Measurements from ENCODE around the gene SEPTIN2.
"Not testable (repeated sequence)": the region's sequence is repeated elsewhere in the genome, so short reads cannot be mapped to it uniquely, and the experiment has no call there.

Gene SEPTIN2

DNA sequence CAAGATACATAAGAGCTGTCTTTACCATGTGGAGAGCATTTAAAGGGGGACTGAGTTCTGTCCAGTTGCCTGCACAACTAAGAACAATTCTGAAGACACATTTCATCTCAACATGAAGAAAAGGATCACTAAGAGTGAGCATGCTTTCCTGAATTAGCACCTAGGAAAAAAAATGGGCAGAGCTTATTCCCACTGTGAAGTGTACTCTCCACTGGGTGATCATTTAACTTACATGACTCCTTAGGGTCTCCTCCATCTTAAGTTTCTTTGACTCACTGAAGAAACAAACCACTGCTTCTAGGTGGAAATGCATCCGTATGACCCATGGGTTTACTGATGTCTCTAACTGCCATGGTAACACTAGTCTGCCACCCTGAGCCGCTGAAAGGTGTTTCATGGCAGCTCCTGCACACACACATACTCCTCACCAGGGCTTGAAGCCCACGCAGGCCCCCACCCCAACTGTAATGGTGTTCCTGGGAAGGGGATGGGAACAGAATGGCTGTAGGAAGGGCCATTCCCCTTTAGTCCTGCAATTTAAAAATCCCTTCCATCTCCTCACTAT is 27.3 kb upstream of the SEPTIN2 start:
- DNase-seq, result no peak

DNA sequence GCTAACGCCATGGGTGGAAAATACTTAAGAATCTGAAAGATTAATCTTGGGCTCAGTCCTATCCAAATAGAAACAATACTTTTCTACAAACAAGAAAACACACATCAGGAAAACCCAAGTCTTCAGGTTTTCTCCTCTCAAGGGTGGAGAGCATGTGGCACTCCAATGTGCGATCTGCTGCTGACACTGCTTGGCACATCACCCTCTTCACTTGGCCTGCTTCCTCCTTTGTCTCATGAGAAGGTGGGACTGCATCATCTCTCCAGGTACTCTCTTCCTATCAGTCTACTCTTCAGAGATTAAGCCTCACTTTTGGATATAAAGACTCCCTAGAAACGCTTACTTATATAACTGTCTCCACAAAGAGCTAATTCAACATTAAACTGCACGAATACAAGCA is 26.7 kb upstream of the SEPTIN2 start:
- DNase-seq, result no peak

DNA sequence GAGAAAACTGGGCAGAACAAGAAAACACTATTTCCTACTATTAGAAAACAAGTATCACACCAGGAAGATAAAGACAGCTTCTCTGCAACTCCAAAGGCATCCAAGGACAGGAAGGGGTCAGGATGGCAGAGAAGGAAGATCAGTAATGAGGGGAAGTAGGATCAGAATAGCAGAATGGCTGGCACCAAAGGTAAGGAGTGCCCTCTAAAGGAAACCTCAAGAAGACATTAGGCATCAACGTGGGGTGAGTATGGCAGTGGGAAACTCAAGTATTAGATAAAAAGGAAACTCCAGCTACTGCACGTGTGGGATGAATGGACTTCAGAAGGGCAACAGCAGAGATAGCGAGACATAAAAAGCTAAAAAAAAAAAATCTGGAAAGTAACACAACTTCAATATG is 26.1 kb upstream of the SEPTIN2 start:
- DNase-seq, result no peak

GRCh38 chr2:241291153-241291552 is 24.6 kb upstream of the SEPTIN2 start:
- DNase-seq, result no peak

DNA sequence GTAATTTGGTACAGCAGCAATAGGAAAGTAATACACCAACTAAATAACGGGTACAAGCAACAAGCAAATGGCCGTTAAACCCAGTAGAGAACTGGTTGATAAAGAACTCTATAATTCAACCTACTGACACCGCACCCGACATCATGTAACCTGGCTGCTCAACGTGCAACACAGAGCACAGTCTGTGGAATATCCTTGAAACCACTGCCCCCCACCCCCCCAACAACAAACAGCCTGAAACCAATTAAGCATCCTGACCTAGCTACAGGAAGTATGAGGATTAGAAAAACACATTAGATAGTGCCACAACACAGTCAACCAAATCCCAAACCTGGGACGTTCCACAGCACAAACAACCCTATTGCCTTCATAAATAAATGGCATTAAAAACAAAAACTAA is 23.7 kb upstream of the SEPTIN2 start:
- no peak for DNase-seq

DNA sequence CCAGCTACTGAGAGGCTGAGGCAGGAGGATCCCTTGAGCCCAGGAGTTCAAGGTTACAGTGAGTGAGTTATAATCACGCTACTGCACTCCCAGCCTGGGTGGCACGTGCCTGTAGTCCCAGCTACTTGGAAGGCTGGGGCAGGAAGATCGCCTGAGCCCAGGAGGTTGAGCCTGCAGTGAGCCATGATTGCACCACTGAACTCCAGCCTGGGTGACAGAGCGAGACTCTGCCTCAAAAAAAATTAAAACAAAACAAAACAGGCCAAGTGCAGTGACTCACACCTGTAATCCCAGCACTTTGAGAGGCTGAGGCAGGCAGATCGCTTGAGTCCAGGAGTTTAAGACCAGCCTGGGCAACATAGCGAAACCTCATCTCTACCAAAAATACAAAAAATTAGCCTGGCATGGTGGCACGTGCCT is 22.3 kb upstream of the SEPTIN2 start:
- DNase-seq, result not testable (repeated sequence)

- no peak for DNase-seq
These were observed 20.2 kb upstream of the SEPTIN2 start for GRCh38 chr2:241295326-241296095.

DNA sequence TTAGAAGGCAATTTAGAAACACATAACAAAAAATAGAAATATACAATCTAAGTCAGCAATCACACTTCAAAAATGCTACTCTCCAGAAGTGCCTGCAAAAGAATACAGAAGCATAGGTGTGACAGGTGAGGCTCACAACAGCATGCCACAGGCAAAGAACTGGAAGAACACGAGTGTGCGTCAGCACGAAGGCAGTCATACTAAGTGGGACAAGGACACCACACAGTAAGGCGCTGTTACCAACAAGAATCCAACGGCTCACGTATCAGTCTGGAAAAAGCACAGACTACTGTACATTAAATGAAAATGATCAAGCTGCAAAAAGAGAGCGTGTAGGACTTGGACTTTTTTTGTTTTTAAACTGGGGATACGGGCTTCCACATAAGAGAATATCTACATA is 19.0 kb upstream of the SEPTIN2 start:
- no peak for DNase-seq

GRCh38 chr2:241298673-241299072 is 17.1 kb upstream of the SEPTIN2 start:
- no peak for DNase-seq

- DNase-seq, result peak; percentile 17 to 18
These were observed 15.7 kb upstream of the SEPTIN2 start for GRCh38 chr2:241300000-241300399.

DNA sequence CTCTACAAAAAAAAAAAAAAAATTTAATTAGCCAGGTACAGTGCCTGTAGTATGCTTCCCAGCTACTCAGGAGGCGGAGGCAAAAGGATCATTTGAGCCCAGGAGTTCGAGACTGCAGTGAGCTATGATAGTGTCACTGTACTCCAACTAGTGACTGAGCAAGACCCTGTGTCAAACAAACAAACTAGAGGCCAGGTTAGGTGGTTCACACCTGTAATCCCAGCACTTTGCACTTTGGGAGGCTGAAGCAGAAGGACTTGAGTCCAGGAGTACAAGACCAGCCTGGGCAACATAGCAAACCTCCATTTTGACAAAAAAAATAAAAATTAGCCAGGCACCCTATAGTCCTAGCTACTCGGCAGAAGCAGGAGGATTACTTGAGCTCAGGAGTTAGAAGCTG is 13.6 kb upstream of the SEPTIN2 start:
- DNase-seq, result no peak

GRCh38 chr2:241302759-241303651 is 12.7 kb upstream of the SEPTIN2 start:
- no peak for DNase-seq

- no peak for DNase-seq
These were observed 11.6 kb upstream of the SEPTIN2 start for GRCh38 chr2:241304039-241304670.

DNA sequence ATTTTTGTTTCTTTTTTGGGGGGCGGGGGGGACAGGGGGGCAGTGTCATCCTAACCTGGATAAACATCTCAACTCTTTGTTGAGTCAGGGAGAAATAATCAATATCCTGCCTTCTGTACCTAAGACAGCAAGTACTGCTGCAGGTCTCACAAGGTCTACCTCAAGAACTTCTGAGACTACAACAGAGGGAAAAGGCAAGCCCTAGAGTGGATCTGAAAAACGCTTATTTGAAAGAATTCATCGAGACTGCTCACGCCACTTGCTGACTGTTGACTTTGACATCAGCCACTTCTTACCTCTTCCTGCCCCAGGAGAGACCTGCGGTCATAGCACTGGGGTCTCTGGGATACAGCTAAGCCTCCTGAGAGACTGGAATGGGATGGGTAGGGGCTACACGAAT is 8.7 kb upstream of the SEPTIN2 start:
- DNase-seq, result no peak

GRCh38 chr2:241308267-241308666 is 7.5 kb upstream of the SEPTIN2 start:
- DNase-seq, result no peak

DNA sequence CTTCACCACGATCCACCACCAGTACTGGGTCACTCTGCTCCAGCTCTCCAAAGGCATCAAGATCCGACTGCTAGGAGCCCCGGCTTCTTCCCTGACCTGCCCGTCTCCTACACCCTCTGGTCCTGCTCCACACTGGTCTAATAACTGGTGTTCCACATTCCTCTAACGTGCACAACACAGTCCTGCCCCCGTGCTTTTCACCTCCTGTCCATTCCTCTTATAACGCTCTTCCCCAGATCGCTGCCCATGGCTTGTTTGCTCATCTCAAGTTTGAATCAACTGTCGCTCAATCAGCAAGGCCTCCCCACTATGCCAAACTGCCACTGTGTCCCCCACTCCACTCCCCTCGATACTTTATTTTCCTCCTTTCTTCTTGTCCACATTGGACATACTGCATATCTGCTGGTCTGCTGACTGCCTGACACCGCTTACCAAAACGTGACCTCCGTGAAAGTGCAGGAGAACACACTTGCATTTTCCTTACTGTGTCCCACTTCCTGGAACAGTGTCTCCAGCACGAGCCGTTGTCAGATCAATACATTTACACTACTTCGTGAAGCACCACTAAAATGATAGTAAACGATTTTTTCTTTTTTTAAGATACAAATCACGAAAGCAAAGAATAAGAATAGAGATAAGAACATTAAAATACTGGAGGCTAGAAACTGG is 6.8 kb upstream of the SEPTIN2 start:
- no peak for DNase-seq

- peak; percentile 63 to 67 for DNase-seq
These were observed 6.0 kb upstream of the SEPTIN2 start for GRCh38 chr2:241309684-241310117.

- DNase-seq, result no peak
These were observed 4.7 kb upstream of the SEPTIN2 start for GRCh38 chr2:241310917-241311566.

- DNase-seq, result no peak
These were observed 3.6 kb upstream of the SEPTIN2 start for GRCh38 chr2:241312082-241312481.

DNA sequence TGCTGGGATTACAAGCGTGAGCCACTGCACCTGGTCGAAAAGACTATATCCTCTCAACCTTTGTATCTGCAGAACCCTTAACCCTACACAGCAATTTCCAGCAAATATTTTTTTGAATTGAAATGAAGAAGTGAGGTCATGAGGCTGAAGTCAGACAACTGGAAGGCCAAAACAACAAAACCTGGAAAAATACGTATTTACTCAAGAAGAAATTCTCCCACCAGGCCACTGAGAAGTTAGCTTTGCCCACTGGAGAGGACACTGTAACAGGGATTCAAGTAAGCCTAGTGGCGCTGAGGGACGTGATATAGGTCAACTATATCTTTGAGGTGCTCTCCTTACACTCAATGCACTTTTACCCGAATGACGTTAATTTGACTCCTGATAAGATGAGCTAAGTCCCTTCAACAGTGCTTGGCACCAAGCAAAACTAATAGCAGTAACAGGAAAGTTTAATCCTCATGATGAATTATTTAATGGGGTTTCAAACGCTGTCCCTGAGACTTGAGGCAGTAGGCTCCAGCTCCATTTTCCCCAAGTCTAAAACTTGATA is 2.1 kb upstream of the SEPTIN2 start:
- no peak for DNase-seq

- no peak for DNase-seq
These were observed 1.3 kb upstream of the SEPTIN2 start for GRCh38 chr2:241314226-241315092.

Data from activated CD4-positive, alpha-beta T cell treated with anti-CD3 and anti-CD28 coated beads, Interleukin-2, amount 50 U/mL, for 4 hours (primary cell).